Endometrium (tissue), 2 donors: Measurements from ENCODE around the gene SFTPD.
"Not testable (repeated sequence)": the region's sequence is repeated elsewhere in the genome, so short reads cannot be mapped to it uniquely, and the experiment has no call there.

Source experiments
- FAIRE-seq: peaks from 2 replicates; lab custom pipeline; 2012; peaks lifted over from hg19 to GRCh38; lab: Jason Lieb, UNC
- donor health status: control.
- donor health status: control.

Gene SFTPD

GRCh38 chr10:79925614-79926013, 23.3 kb downstream of the SFTPD start:
- FAIRE-seq, result no peak

GRCh38 chr10:79923669-79924068, 25.2 kb downstream of the SFTPD start:
- no peak for FAIRE-seq

GRCh38 chr10:79923145-79923544, 25.8 kb downstream of the SFTPD start:
- FAIRE-seq, result no peak

GRCh38 chr10:79922011-79922412, 26.9 kb downstream of the SFTPD start:
- not testable (repeated sequence) for FAIRE-seq

GRCh38 chr10:79915838-79916237, 33.1 kb downstream of the SFTPD start:
- FAIRE-seq, result not testable (repeated sequence)

- FAIRE-seq, result peak; percentile 92
Observed at GRCh38 chr10:79914512-79914911, 34.4 kb downstream of the SFTPD start.

- no peak for FAIRE-seq
Observed at GRCh38 chr10:79910836-79911235, 38.1 kb downstream of the SFTPD start.

- FAIRE-seq, result no peak
Observed at GRCh38 chr10:79910344-79910743, 38.6 kb downstream of the SFTPD start.

- FAIRE-seq, result peak; percentile 45
Observed at GRCh38 chr10:79905322-79906314, 43.3 kb downstream of the SFTPD start.

GRCh38 chr10:79904671-79905321, 44.1 kb downstream of the SFTPD start:
- FAIRE-seq, result no peak

GRCh38 chr10:79901571-79901970, 47.3 kb downstream of the SFTPD start:
- FAIRE-seq, result not testable (repeated sequence)

- FAIRE-seq, result peak; percentile 97
Observed at GRCh38 chr10:79898597-79899325, 50.1 kb downstream of the SFTPD start.

- not testable (repeated sequence) for FAIRE-seq
Observed at GRCh38 chr10:79892896-79893295, 56.0 kb downstream of the SFTPD start.

GRCh38 chr10:79890469-79890868, 58.4 kb downstream of the SFTPD start:
- FAIRE-seq, result no peak

- FAIRE-seq, result not testable (repeated sequence)
Observed at GRCh38 chr10:79888984-79889383, 59.9 kb downstream of the SFTPD start.
